Adipose tissue (tissue), 3 donors: ENCODE data around the gene ENOX1. TPM values are rescaled to one million over a fixed set of nuclear protein-coding genes. Genes with fewer than 3 reads are reported as not detected.

Experiments
- H3K27ac ChIP-seq: one replicate; pipeline ENCODE4 v1.5.1; 2013; ENCODE audit warnings: low read depth, low read length
- WGBS, 3 donors: extraction: QIAGEN DNeasy Blood & Tissue Kit; methylation state at CpG; one replicate each; pipeline ENCODE4 v1.1.7; 2013; 5-methylcytosine and 5-hydroxymethylcytosine counted together
- polyA plus RNA-seq, 3 donors: library from polyadenylated mRNA; stranded (reverse); fragments of 200-250 nt; gene quantifications; one replicate each; pipeline ENCODE4 v1.2.3, GENCODE V29; 2013
- donor health status: healthy with polysubstance abuse.
- donor health status: Bipolar disorder and iron deficiency.
- donor health status: healthy.

ENOX1 gene
- polyA plus RNA-seq, 3 donors, result 0.71 to 2.4 (median 2.4) TPM

DNA sequence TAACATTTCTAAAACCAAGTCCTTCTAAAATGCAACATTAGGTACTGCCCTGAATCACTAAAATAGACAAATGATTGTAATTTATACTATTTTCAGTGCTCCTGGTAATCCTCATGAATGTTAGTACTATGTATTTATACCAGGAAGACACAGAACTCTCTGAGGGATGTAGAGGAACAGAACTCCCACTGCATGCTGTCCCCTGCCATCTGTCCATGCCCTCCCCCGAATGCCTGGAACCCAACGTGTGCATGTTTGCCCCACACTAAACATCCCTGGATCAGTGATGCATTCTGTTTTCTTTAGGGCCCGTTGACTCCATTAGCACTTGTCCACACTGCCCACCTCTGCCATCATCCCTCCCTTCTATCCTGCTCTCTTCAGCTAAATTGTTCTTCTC lies 26.5 kb downstream of the ENOX1 start:
- no peak overlapping the region for H3K27ac ChIP-seq
- WGBS, 3 donors, result 75 to 78% (median 76%) methylated on average over 3 of the region's 3 CpGs

DNA sequence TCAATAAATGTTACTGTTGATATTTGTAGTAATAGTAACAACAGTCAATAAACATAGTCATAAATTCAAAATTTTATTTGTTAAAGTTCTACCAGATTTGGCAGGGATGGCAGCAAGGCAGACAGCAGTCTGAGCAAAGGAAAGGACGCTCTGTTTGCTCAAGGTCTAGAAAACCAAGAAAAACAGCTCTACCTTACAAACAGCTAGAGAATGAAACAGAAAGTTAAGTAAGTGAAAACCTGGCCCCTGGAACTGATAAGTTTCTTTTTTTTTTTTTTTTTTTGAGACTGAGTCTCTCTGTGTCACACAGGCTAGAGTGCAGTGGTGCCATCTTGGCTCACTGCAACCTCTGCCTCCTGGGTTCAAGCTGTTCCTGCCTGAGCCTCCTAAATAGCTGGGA lies 27.9 kb downstream of the ENOX1 start:
- WGBS, 3 donors, result 72 to 93% (median 88%) methylated on average over 1 of the region's 1 CpG

DNA sequence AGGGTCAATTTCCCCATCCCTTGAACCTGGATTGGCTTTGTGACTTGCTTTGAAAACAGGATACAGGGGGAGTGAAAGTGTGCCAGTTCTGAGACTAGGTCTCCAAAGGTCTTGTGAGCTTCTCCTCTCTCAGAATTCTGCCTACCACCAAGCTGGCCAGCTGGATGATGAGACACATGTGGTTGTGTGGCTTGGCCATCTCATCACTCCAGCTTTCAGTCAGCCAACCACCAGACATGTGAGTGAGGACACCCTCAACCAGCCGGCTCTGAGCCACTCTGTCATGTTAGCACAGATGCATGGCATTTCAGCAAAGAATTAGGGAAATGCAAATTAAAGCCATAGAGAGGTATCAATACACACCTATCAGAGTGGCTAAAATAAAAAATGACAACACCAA lies 29.5 kb downstream of the ENOX1 start:
- H3K27ac ChIP-seq, result no peak overlapping the region
- WGBS, 3 donors, result 86 to 100% (median 96%) methylated on average over 1 of the region's 1 CpG

More for the DNA sequence above, 27.9 kb downstream of the ENOX1 start:
- H3K27ac ChIP-seq, result no peak overlapping the region

DNA sequence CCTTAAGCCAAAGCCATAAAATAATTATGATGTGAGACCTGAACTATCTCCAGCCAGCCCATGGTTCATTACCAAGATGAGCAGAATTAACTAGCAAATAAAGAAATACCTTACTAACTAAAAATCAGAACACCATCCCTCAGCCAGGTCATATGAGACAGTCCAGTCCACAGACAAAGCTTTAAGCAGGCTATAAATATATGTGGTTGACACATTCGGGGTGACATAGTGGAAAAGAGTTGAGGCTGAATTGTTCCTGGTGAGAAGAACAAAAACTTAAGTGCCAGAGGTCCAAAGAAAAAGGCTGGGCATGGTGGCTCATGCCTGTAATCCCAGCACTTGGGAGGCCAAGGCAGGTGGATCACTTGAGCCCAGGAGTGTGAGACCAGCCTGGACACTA lies 30.9 kb downstream of the ENOX1 start:
- WGBS, 3 donors, result 69 to 89% (median 83%) methylated on average over 1 of the region's 1 CpG
- no peak overlapping the region for H3K27ac ChIP-seq

DNA sequence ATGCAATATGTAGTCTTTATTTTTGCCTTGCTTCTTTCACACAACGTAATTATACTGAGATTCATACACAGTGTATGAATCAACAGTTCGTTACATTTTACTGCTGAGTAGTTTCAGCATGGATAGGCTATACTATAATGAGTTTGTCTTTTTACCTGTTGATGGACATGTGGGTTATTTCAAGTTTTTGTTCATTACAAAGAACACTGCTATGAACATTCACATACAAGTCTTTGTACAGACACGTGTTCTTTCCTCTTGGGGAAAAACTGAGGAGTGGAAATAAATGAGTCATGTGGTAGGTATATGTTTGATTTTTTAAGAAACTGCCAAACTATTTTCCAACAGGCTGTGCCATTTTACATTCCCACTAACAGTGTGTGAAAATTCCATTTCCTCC lies 35.1 kb downstream of the ENOX1 start:
- 74 to 82% (median 76%) methylated on average over 3 of the region's 3 CpGs for WGBS, 3 donors
- H3K27ac ChIP-seq, result no peak overlapping the region

DNA sequence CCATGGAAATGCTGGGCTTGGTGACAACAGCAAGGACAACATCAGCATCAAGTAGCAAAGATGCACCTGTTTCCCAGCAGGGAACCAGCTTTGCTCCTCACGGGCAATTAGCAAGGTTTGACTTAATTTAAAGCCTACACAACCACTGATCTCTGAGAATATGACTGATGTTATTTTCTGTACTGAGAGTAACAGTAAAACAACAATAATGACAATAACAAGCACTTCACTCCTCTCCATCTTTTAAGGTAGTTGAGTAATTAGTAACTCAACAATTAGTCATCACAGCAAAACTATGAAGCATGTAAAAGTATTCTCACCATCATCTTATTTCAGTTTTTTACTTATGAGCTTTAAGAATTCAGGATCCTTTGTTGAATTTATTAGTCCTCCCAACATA lies 37.3 kb downstream of the ENOX1 start:
- WGBS, 3 donors, result 61 to 77% (median 76%) methylated on average over 1 of the region's 1 CpG
- H3K27ac ChIP-seq, result no peak overlapping the region

DNA sequence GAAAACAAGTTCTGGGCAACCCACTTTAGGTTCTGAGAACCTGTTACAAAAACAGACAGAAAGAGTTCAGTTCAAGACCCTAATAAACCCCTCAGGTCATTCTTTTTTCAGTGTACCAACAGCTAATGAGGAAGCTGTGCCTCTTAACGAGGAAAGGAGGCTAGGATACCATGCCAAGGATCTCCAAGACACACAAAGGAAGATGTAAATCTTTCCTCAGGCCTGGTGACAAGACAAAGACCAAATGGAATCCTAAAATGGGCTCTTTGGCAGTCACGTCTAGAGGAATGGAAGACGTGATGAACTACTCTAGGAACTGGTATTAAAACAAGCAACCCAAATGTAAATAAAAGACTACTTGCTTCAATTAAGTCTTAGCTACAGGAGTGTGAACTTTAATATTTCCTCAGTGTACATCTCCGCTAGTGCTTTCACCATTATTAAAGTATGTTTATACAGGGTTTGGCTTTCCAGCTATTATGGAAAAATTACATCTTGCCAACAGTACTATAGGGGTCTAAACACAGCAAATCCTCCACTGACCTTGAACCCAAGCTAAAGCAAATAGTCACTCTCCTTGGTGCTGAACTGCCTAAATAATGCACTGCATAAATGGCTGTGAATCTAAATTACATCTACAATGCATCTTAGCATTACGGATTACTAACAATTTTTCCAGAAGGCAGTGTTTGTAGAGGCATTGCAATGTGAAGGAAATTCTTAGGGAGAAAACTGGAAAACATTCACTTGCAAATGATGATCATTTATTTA lies 42.3 kb downstream of the ENOX1 start:
- no peak overlapping the region for H3K27ac ChIP-seq
- 75 to 86% (median 77%) methylated on average over 5 of the region's 5 CpGs for WGBS, 3 donors

DNA sequence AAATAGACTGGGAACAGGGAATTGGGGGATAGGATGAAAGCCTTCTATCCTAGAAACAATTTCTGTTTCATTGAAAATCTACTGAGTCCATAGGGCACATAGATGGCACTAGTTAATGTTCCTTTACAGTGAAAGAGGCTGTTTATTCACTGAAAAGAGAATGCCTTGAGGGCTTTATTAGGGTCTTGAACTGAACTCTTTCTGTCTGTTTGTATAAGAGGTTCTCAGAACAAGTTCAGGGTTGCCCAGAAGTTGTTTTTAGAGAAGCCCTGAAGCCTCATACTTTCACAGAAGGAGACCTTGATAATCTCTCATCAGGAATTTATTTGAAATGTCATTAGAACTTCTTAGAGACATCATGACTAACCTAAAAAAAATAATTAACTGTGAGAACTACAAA lies 43.9 kb downstream of the ENOX1 start:
- H3K27ac ChIP-seq, result no peak overlapping the region

DNA sequence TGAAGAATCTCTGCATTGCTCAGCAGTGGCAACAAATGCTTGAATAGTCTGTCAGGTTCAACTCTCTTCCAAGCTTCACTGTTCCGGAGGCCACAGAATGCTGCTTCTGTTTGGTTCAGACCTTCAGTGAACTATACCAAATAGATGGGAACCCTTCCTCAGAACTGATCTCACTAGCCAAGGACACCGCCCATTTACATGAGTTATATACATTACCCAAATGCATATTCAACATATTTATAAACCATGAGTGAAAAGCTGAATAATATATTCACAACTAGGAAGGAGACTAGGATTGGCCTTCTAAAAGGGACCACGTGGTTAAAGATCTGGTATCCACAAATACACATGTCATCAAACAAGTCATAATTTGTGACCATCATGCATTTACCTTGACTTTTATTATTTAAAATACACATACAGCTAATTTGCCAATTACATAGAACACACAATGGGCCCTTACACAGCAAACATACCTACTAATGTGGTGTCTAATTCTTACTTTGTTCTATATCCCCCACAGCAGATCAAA lies 49.3 kb downstream of the ENOX1 start:
- WGBS, 3 donors, result 91 to 97% (median 92%) methylated on average over 3 of the region's 3 CpGs
- H3K27ac ChIP-seq, result no peak overlapping the region

DNA sequence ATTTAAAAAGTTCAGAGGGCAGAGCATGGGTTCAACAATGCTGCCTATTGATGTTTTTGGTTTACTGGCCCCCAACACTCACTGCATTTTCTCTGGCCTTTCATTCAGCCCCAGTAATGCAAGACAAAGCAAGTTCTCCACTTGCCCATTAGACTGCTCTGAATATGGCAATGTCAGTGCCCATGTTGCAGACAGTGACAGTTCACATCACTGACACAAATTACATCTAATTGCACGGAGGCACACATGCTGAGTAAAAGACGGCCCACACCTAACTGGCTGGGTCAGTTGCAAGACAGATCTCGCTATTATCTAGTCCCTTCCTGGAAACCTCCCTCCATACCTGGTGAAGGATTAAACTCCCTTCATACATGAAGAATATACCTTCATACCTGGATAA lies 54.0 kb downstream of the ENOX1 start:
- 89 to 94% (median 92%) methylated on average over 3 of the region's 3 CpGs for WGBS, 3 donors
- H3K27ac ChIP-seq, result no peak overlapping the region

DNA sequence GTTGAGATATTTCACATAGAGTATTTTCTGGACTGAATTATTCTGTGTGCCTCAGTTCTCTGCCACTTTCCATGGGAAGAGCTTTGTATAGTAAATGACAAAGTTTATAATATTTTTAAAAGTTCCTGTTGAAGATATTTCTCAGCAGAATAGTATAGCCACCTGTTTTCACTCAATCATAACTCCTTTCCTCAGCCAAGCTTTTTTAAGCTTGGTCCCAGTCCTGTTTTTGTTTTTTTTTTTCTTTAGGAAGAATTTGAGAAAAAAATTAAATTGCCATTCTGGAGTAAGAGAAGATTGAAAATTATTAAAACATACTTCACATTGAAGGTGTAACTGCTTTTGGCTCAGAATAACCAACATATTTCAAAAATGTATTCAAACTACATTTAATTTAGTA lies 55.5 kb downstream of the ENOX1 start:
- H3K27ac ChIP-seq, result no peak overlapping the region

DNA sequence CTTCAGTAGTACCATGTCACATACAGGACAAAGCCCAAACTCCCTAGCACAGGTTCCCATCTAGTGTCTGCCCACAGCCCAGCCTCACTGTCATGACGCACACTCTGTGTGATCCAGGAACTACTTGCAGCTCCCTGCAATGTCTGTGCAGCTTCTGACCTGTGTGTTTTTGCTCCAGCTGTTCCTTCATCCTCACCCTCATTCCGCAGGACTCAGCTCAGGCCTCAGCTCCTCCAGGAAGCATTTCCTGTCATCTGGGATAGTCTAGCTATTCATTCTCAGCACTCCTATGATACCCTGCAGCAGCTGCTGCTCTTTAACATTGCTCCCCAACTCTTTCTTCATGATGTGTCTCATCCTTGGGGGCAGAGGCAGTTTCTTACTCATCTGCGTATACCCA lies 56.1 kb downstream of the ENOX1 start:
- WGBS, 3 donors, result 69 to 76% (median 75%) methylated on average over 3 of the region's 3 CpGs
- no peak overlapping the region for H3K27ac ChIP-seq

DNA sequence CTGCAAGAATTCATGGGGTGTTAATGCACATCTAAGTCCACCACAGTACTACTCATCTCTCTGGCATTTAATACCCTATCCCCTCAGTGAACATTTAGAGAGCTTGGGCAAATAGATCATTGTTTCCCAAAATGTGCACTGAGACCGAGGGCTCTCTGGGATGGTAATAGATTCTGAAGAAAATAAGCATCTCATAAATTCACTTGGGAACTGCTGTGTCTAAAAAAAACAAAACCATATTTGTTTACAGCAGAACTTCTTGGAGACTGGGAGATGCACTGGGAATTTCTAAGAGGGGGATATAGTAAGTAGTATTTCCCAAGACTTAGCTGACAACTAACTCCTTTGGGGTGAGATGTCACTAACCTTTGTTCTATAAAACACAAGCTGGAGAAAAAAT lies 58.4 kb downstream of the ENOX1 start:
- 48 to 81% (median 77%) methylated on average over 1 of the region's 1 CpG for WGBS, 3 donors
- H3K27ac ChIP-seq, result no peak overlapping the region

DNA sequence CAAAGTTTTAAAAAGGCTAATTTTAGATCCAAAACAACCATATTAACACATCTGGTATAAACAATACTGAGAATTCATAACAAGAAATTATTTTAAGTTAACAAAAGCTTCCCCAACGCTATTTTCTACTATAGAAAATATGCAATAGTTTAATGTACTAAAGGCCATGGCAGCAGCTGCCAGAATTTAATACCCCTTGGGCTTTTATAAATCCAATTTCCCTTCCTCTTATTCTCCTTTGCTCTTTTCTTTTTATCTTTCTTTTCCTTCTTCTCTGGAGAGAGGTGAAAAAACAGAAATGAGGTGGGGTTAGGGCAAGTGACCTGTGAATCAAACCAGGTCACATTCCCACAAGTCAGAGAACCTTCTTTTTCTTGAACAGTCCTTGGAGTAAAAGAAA lies 58.9 kb downstream of the ENOX1 start:
- no peak overlapping the region for H3K27ac ChIP-seq
- WGBS, 3 donors, result 50 to 74% (median 70%) methylated on average over 1 of the region's 1 CpG

DNA sequence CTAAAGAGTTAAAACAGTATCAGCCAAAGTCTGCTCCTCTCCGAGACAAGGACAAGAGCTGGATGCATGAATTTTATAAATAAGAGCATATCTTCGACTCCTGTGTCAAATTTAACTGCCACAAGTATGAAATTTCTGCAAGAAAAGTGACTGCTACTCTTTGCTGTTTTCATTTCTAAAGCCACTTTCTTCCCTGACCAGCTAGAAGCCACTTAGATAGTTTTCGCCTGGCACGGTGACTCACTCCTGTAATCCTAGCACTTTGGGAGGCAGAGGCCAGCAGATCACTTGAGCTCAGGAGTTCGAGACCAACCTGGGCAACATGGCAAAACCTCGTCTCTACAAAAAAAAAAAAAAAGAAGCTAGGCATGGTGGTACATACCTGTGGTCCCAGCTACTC lies 61.3 kb downstream of the ENOX1 start:
- 78 to 89% (median 85%) methylated on average over 6 of the region's 6 CpGs for WGBS, 3 donors
- H3K27ac ChIP-seq, result no peak overlapping the region

DNA sequence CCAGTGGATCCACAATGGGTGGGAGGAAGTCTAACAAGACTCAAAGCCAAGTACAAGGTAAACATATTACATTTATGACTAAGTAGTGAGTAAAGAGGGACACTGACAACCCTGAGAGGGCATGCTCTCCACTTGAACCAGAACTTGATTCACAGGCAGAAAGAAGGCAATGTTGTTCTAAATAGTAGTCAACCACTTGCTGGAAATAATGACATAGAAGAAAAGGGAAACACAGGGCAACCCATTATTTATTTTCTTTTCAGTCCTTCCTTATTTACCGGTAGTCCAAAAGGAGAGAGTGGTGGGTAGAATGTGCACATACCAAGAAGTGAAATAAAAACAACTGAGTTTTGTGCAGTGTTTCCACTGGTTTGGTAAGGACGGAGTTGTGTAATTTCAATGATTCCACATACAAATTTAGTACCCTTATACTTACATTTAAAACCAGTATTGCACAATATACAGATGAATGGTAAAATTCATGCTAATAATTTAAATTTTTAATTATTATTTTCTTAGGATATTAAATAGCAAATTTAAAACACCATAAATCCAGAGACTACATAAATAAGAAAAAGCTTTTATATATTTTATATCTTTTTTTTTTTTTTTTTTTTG lies 65.9 kb downstream of the ENOX1 start:
- 40 to 45% (median 44%) methylated on average over 2 of the region's 2 CpGs for WGBS, 3 donors
- H3K27ac ChIP-seq, result no peak overlapping the region

DNA sequence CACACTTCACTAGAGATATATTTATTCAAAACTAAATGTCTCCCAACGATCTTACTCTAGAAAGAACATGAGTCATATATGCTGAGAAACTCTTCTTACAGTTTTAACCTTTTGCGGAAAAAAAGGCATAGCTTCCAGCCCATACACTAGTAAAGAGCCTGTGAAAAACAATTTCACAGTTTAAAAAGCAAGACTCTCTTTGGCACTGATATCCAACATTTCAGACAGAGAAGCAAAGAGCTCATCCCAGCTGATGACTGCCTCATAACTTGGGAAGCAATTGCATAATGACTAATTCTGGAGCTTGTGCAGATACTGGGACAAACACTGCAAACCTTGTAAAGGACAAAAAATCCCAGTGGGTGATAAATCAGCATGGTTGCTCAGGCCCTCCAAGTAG lies 88.0 kb downstream of the ENOX1 start:
- 45 to 76% (median 63%) methylated on average over 2 of the region's 2 CpGs for WGBS, 3 donors
- H3K27ac ChIP-seq, result no peak overlapping the region

DNA sequence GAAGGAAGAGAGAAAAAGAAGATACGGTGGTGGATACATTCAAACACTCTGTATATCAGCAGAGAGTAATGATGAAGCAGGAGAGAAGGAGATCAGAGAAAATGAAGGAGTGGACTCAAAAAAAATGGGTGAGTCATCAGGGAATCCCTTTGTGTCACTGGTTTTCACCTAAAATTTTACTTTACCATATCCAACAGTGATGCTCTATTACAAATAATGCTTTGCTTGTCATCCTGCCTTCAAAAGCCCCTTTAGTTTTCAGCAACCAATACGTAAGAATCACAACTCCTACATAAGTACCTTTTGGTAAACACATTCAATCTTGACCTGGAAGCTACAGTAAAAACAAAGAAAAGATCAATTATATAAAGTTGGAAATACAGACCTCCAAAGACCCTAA lies 88.8 kb downstream of the ENOX1 start:
- no peak overlapping the region for H3K27ac ChIP-seq
- 78 to 93% (median 91%) methylated on average over 2 of the region's 2 CpGs for WGBS, 3 donors

DNA sequence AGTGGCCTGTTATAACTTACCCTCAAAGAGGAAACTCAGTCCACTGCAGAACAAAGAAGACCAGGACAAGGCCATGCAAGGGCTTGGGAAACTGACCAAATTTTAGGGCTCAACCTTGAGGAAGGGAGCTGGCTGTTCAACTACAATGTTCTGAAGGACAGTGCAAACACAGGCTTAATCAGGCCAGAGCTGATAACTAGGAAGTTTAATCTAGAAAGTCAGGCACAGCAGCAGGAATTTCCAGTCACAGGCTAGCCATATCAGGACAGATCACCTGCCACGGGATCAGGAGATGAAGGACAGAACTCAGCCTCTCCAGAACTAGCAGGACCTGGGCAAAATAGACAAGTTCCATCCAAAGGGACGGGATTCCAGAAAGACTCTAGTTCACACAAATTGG lies 89.4 kb downstream of the ENOX1 start:
- no peak overlapping the region for H3K27ac ChIP-seq
- 37 to 90% (median 88%) methylated on average over 2 of the region's 2 CpGs for WGBS, 3 donors

DNA sequence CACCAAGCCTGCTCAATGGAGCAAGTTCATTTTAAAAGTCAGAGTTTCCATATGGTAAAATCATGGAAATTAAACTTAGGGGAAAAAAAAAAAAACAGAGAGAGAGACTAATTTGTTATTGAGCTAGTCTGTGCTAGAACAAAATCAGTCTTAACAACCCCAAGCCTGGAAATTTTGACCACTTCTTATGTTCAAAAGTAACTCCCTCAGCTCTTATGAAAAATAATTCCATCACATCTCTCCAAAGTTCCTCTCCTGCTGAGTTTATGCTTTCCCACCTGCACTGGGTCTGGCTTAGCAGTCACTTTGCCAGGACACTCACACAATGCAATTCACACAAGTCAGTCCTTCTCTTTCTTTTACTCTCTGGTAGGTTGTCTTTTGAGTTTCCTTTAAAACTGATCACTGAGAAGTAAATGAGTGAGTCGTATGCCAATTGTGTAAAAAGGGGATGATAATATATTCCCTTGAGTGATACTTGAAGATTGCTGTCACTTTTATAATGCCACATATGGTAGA lies 92.6 kb downstream of the ENOX1 start:
- H3K27ac ChIP-seq, result no peak overlapping the region
- WGBS, 3 donors, result 87 to 95% (median 87%) methylated on average over 1 of the region's 1 CpG
